ENCODE measurements around the gene NCAPD2.

- TF ChIP-seq, protein P1, sequence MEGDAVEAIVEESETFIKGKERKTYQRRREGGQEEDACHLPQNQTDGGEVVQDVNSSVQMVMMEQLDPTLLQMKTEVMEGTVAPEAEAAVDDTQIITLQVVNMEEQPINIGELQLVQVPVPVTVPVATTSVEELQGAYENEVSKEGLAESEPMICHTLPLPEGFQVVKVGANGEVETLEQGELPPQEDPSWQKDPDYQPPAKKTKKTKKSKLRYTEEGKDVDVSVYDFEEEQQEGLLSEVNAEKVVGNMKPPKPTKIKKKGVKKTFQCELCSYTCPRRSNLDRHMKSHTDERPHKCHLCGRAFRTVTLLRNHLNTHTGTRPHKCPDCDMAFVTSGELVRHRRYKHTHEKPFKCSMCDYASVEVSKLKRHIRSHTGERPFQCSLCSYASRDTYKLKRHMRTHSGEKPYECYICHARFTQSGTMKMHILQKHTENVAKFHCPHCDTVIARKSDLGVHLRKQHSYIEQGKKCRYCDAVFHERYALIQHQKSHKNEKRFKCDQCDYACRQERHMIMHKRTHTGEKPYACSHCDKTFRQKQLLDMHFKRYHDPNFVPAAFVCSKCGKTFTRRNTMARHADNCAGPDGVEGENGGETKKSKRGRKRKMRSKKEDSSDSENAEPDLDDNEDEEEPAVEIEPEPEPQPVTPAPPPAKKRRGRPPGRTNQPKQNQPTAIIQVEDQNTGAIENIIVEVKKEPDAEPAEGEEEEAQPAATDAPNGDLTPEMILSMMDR (IDR thresholded peaks at IDR 0.05) = no peak
- TF ChIP-seq POLR2A (IDR thresholded peaks at IDR 0.05) = no peak
Observed at GRCh38 chr12:6457220-6457945, 36.5 kb upstream of the NCAPD2 start.
